Osteocyte (in vitro differentiated cells): Measurements from ENCODE around the gene TNS4. TPM values are rescaled to one million over a fixed set of nuclear protein-coding genes. Genes with fewer than 3 reads are reported as not detected.

Experiments used
- DNase-seq: peaks from one replicate; pipeline ENCODE4 v3.0.0; 2021; ENCODE audit warnings: mixed read lengths; ENCODE audit not compliant: unreplicated experiment; ENCODE audit errors: extremely low spot score
- H3K27ac Mint-ChIP-seq: one replicate; pipeline ENCODE4 v1.8.0; 2021; ENCODE audit warnings: mild to moderate bottlenecking, mixed read lengths; ENCODE audit not compliant: unreplicated experiment
- H3K27me3 Mint-ChIP-seq: one replicate; pipeline ENCODE4 v1.8.0; 2021; ENCODE audit warnings: mixed read lengths; ENCODE audit not compliant: unreplicated experiment
- H3K36me3 Mint-ChIP-seq: one replicate; pipeline ENCODE4 v1.8.0; 2021; ENCODE audit warnings: mixed read lengths; ENCODE audit not compliant: unreplicated experiment
- H3K4me1 Mint-ChIP-seq: one replicate; pipeline ENCODE4 v1.8.0; 2021; ENCODE audit warnings: mixed read lengths; ENCODE audit not compliant: unreplicated experiment
- H3K4me3 Mint-ChIP-seq: one replicate; pipeline ENCODE4 v1.8.0; 2021; ENCODE audit warnings: mild to moderate bottlenecking, moderate library complexity, mixed read lengths; ENCODE audit not compliant: unreplicated experiment
- H3K9me3 Mint-ChIP-seq: one replicate; pipeline ENCODE4 v1.8.0; 2021; ENCODE audit warnings: mixed read lengths; ENCODE audit not compliant: unreplicated experiment
- CTCF ChIP-seq: fragments of 200-600 bp; sonication (generic); IDR thresholded peaks from 2 replicates; pipeline ENCODE4 v1.5.0; 2021; ENCODE audit warnings: antibody characterized with exemption, mild to moderate bottlenecking, moderate library complexity
- total RNA-seq: library from RNA; stranded (reverse); gene quantifications from 2 replicates; pipeline ENCODE4 v1.2.1, GENCODE V29; 2021

Gene TNS4
- total RNA-seq, 1 donor from 2014 or later: 0.73 TPM

- Mint-ChIP-seq H3K9me3 (no peaks in the 10 kb centered on the region), H3K4me3 (no peak overlapping the region), H3K36me3 (no peaks in the 10 kb centered on the region), H3K27ac (no peak overlapping the region), H3K27me3 (no peaks in the 10 kb centered on the region), H3K4me1 (peaks cover 35% of the 10 kb centered on the region)
- no peak for DNase-seq
- TF ChIP-seq CTCF: no peak
Measured at GRCh38 chr17:40496634-40497420, 4.6 kb downstream of the TNS4 start.

GRCh38 chr17:40496170-40496569 lies 5.3 kb downstream of the TNS4 start:
- Mint-ChIP-seq H3K36me3 (no peaks in the 10 kb centered on the region), H3K4me3 (no peak overlapping the region), H3K27ac (no peak overlapping the region), H3K4me1 (peaks cover 38% of the 10 kb centered on the region), H3K27me3 (no peaks in the 10 kb centered on the region), H3K9me3 (no peaks in the 10 kb centered on the region)
- TF ChIP-seq CTCF: no peak
- no peak for DNase-seq

DNA sequence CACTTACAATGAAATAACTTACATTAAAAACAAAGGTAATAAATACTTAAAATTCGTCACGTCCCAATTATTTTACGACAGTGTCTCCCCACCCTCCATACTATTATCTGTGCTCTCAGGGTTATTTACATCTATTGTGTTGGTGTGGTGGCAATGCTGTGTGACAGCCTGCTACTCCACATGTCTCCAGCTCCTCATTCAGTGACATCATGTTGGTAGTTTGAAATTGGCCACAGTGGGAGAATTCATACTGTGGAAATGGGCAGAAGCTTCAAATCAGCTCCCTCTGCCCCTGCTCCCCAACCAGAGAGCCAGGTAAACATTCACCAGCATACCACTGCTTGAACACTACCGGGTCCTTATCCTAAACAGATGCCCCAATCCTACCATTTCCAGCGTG lies 6.3 kb downstream of the TNS4 start:
- Mint-ChIP-seq H3K4me3 (no peak overlapping the region), H3K4me1 (peaks cover 44% of the 10 kb centered on the region), H3K27ac (no peak overlapping the region), H3K36me3 (no peaks in the 10 kb centered on the region), H3K27me3 (no peaks in the 10 kb centered on the region), H3K9me3 (no peaks in the 10 kb centered on the region)
- no peak for DNase-seq
- TF ChIP-seq CTCF: no peak

GRCh38 chr17:40493697-40494096 lies 7.7 kb downstream of the TNS4 start:
- H3K27ac Mint-ChIP-seq: no peak overlapping the region
- H3K4me3 Mint-ChIP-seq: no peak overlapping the region
- DNase-seq: no peak
- no peaks in the 10 kb centered on the region for H3K27me3 Mint-ChIP-seq
- H3K36me3 Mint-ChIP-seq: no peaks in the 10 kb centered on the region
- peaks cover 37% of the 10 kb centered on the region for H3K4me1 Mint-ChIP-seq
- TF ChIP-seq CTCF: no peak
- H3K9me3 Mint-ChIP-seq: no peaks in the 10 kb centered on the region

GRCh38 chr17:40491486-40491885 lies 9.9 kb downstream of the TNS4 start:
- no peak for TF ChIP-seq CTCF
- Mint-ChIP-seq H3K4me3 (no peak overlapping the region), H3K27me3 (no peaks in the 10 kb centered on the region), H3K9me3 (no peaks in the 10 kb centered on the region), H3K36me3 (no peaks in the 10 kb centered on the region), H3K27ac (no peak overlapping the region), H3K4me1 (peaks cover 48% of the 10 kb centered on the region)
- no peak for DNase-seq
